ENCODE data around the gene NINJ2. TPM values are rescaled to one million over a fixed set of nuclear protein-coding genes. Genes with fewer than 3 reads are reported as not detected.

The NINJ2 gene
- total RNA-seq, 1 donor from 2014 or later, result not detected

DNA sequence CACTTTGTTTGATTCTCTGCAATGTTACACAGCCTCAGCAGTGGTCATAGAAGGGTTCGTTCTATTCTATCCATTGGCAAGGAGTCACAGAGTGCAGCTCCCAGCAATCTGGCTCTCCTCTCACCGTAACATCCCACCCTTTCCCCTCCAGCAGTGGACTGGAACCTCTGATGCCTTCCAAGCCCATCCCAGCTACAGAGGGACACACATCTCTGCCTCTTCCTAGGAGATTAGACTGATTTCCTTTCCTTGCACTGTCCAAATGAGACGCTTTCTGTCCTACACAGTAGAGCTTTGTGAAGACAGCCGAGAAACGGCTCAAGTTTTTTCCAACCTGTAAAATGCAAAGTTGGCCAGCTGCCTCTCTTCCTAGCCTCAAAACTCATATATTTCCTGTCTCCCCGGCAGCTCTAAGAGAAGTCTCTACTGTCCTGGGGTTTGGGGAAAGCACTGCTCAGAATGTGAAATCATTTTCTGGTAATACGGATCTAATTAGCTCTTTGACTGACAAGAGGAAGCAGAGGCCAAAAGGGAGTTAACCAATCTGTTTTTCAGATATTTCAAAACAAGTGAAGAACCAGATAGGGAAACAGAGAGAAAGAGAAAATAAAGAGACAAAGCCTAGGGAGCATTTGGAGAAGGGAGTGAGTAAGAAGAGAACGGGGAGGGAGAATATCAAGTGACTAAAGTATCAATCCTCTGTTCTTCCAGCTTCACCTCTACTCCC, 516 bp downstream of the NINJ2 start:
- Mint-ChIP-seq H3K4me3 (no peak overlapping the region), H3K36me3 (no peaks in the 10 kb centered on the region), H3K9me3 (no peaks in the 10 kb centered on the region), H3K27ac (no peak overlapping the region), H3K27me3 (peaks cover 36% of the 10 kb centered on the region), H3K4me1 (ENCODE audit: unreplicated experiment) (peaks cover 10% of the 10 kb centered on the region)
- TF ChIP-seq, protein P1, sequence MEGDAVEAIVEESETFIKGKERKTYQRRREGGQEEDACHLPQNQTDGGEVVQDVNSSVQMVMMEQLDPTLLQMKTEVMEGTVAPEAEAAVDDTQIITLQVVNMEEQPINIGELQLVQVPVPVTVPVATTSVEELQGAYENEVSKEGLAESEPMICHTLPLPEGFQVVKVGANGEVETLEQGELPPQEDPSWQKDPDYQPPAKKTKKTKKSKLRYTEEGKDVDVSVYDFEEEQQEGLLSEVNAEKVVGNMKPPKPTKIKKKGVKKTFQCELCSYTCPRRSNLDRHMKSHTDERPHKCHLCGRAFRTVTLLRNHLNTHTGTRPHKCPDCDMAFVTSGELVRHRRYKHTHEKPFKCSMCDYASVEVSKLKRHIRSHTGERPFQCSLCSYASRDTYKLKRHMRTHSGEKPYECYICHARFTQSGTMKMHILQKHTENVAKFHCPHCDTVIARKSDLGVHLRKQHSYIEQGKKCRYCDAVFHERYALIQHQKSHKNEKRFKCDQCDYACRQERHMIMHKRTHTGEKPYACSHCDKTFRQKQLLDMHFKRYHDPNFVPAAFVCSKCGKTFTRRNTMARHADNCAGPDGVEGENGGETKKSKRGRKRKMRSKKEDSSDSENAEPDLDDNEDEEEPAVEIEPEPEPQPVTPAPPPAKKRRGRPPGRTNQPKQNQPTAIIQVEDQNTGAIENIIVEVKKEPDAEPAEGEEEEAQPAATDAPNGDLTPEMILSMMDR (conservative IDR thresholded peaks at IDR 0.05), result no peak
- no peak for DNase-seq (ENCODE audit: extremely low spot score, unreplicated experiment)

DNA sequence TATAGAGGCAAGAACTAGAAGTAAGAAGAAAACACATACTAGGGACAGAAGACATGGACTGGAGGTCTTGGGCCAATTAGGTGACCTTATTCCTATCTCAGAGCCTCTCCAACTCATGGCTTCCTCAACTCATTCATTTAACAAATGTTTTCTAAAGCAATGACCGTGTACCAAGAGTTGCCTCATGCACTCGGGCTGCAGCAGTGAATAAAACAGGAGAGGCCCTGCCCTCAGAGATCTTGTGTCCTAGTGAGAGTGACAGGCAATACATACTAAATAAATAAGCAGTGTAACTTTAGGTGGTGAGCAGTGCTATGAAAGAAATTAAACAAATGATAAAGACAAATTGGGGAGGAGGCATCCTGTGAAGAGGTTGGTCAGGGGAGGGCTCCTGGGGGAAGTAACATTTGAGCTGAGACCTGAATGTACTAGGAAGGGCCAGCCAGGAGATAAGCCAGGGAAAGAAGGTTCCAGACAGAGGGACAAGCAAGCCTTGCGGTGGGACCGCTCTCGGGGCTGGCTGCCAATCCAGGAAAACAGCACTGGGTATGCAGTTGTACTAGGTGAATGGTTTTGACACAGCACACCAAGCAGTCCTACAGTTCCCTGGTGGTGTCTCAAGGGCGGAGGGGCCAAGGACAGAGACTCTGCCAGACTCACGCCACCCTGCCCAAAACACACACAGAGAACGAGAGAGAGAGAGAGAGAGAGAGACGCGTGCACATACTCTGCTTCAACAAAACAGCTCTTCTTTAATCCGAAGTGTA, 1.3 kb downstream of the NINJ2 start:
- Mint-ChIP-seq H3K4me1 (ENCODE audit: unreplicated experiment) (peaks cover 10% of the 10 kb centered on the region), H3K27me3 (peaks cover 36% of the 10 kb centered on the region), H3K9me3 (no peaks in the 10 kb centered on the region), H3K36me3 (no peaks in the 10 kb centered on the region), H3K4me3 (no peak overlapping the region), H3K27ac (no peak overlapping the region)
- no peak for DNase-seq (ENCODE audit: extremely low spot score, unreplicated experiment)
- TF ChIP-seq, protein P1 (conservative IDR thresholded peaks at IDR 0.05), result no peak

DNA sequence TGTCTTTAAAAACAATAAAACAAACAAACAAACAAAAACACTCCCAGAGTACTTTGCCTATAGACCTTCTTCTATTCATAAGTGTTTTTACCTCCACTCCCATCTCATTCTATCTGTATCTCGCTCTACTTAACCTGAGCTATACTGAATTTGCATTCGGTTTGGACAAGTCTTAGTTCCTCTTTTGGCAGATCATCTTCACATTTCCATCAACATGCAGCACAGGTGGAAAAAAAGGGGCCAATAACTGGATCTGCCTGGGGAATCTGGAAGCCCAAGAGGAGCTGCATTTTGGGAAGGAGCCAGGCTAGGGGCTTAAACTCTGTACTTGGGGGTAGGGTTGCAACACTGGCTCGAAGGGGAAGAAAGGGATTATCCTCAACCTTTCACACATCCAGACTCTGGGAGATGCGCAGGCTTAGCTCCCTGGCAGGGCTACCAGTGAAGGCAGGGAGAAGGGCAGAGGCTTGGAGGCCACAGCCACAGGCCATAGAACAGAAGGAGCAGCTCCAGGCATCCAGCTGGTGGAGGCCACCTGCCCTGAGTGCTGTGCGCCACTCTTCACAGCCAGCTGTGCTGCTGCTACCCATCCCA, 4.1 kb downstream of the NINJ2 start:
- Mint-ChIP-seq H3K27ac (no peak overlapping the region), H3K36me3 (no peaks in the 10 kb centered on the region), H3K9me3 (no peaks in the 10 kb centered on the region), H3K4me1 (ENCODE audit: unreplicated experiment) (peaks cover 10% of the 10 kb centered on the region), H3K27me3 (peaks cover 29% of the 10 kb centered on the region), H3K4me3 (no peak overlapping the region)
- TF ChIP-seq, protein P1 (conservative IDR thresholded peaks at IDR 0.05), result no peak
- no peak for DNase-seq (ENCODE audit: extremely low spot score, unreplicated experiment)

DNA sequence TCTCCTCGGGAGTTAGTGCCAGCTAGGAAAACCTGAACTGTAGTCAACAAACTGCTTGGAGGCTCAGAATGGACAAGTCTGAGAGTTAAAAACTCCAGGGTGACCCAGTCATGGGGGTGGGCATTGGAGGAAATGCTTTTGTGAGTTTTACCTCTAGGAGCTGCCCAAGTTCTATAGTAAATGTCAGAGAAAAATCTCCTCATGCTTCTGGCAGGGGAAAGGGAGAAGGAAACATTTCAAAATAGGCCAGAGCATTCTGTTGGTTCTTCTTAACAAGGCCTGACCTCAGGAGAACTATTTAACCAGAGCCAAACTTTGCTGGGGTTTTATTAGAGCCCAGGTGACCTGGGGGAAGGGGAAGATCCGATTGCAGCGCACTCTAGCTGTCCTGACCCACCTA, 12.3 kb downstream of the NINJ2 start:
- TF ChIP-seq, protein P1 (conservative IDR thresholded peaks at IDR 0.05), result no peak
- H3K27ac Mint-ChIP-seq, result no peak overlapping the region
- peaks cover 5% of the 10 kb centered on the region for H3K9me3 Mint-ChIP-seq
- no peak for DNase-seq (ENCODE audit: extremely low spot score, unreplicated experiment)
- H3K36me3 Mint-ChIP-seq, result peaks cover 4% of the 10 kb centered on the region
- no peaks in the 10 kb centered on the region for H3K4me1 Mint-ChIP-seq (ENCODE audit: unreplicated experiment)
- peaks cover 3% of the 10 kb centered on the region for H3K27me3 Mint-ChIP-seq
- no peak overlapping the region for H3K4me3 Mint-ChIP-seq

DNA sequence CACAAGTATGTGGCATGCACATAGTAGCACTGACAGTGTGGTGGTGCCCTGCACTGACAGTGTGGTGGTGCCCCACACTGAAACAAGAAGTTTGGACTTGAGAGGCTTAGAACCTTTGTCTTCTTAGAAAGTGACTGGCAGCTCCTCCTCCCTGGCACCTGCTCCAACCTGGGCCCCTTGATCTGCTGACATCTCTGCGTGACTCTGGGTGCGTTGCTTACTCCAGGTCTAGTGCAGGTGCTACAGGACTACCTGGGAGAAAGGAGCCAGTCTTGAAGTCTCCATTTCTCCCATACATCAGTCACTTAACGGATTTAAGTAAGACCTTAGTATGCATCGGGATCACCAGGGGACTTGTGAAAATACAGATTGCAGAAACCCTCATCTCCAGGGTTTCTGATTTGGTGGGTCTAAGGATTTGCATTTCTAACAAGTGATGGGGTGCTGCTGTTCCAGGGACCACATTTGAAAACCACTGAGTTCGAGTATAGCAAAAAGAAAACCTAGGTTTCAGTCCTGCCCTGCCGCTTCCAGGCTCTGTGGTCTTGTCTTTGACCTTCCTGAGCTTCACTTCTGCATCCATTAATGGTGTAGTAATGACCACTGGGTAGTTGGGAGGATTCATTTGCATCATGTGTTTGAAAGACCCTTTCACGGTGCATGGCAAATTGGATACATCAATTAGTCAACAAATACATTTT, 15.7 kb downstream of the NINJ2 start:
- Mint-ChIP-seq H3K27ac (no peak overlapping the region), H3K4me1 (ENCODE audit: unreplicated experiment) (peaks cover 7% of the 10 kb centered on the region)

More for the DNA sequence above, 15.7 kb downstream of the NINJ2 start:
- H3K9me3 Mint-ChIP-seq, result peaks cover 5% of the 10 kb centered on the region
- H3K27me3 Mint-ChIP-seq, result no peaks in the 10 kb centered on the region
- TF ChIP-seq, protein P1 (conservative IDR thresholded peaks at IDR 0.05), result no peak
- DNase-seq (ENCODE audit: extremely low spot score, unreplicated experiment), result no peak
- peaks cover 4% of the 10 kb centered on the region for H3K36me3 Mint-ChIP-seq
- peak overlapping the region; percentile 11 for H3K4me3 Mint-ChIP-seq
